ENCODE data around the gene LSM14B. TPM values are rescaled to one million over a fixed set of nuclear protein-coding genes. Genes with fewer than 3 reads are reported as not detected.

LSM14B gene
- total RNA-seq, 6 experiments from 2014 or later = 9.5 to 19.8 (median 14.2) TPM

DNA sequence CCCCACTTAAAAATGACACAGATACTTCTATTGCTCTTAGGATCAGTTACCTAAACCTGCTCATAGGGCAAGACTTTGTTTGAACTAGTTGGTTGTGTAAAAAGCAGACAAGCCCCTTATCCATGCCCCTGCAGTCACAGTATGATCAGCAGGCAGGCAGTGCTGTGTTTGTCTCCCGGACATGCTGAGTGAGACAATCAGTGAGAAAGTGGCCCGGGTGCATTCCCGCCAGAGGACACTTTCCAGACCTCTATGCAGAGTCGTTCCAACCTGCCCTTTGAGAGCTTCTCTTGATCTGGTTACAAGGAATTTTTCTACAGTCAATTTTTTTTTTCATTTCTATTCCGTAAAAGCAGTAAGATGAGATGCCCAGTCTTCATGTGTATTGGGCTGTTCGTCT is 6.2 kb downstream of the LSM14B start:
- DNase-seq (no peak), ATAC-seq (no peak)
- intact Hi-C loops (cut with DNase I) = no loop called here
- H3K27ac ChIP-seq = no peak overlapping the region
- no peak overlapping the region for H3K4me3 ChIP-seq
- peaks cover 0 to 7% (median 4%) of the 10 kb centered on the region in 4 donors for H3K4me1 ChIP-seq
- no peaks in the 10 kb centered on the region for H3K27me3 ChIP-seq
- peaks cover 0 to 83% (median 41%) of the 10 kb centered on the region in 4 donors for H3K36me3 ChIP-seq
- 81% methylated on average over 6 of the region's 6 CpGs for WGBS (ENCODE audit: insufficient coverage, low coverage, low lambda C conversion rate, missing lambda C conversion rate)
- no peaks in the 10 kb centered on the region for H3K9me3 ChIP-seq
- TF ChIP-seq POLR2A (IDR thresholded peaks at IDR 0.05) = no peak
- TF ChIP-seq, protein P1, sequence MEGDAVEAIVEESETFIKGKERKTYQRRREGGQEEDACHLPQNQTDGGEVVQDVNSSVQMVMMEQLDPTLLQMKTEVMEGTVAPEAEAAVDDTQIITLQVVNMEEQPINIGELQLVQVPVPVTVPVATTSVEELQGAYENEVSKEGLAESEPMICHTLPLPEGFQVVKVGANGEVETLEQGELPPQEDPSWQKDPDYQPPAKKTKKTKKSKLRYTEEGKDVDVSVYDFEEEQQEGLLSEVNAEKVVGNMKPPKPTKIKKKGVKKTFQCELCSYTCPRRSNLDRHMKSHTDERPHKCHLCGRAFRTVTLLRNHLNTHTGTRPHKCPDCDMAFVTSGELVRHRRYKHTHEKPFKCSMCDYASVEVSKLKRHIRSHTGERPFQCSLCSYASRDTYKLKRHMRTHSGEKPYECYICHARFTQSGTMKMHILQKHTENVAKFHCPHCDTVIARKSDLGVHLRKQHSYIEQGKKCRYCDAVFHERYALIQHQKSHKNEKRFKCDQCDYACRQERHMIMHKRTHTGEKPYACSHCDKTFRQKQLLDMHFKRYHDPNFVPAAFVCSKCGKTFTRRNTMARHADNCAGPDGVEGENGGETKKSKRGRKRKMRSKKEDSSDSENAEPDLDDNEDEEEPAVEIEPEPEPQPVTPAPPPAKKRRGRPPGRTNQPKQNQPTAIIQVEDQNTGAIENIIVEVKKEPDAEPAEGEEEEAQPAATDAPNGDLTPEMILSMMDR (IDR thresholded peaks at IDR 0.05) = no peak

DNA sequence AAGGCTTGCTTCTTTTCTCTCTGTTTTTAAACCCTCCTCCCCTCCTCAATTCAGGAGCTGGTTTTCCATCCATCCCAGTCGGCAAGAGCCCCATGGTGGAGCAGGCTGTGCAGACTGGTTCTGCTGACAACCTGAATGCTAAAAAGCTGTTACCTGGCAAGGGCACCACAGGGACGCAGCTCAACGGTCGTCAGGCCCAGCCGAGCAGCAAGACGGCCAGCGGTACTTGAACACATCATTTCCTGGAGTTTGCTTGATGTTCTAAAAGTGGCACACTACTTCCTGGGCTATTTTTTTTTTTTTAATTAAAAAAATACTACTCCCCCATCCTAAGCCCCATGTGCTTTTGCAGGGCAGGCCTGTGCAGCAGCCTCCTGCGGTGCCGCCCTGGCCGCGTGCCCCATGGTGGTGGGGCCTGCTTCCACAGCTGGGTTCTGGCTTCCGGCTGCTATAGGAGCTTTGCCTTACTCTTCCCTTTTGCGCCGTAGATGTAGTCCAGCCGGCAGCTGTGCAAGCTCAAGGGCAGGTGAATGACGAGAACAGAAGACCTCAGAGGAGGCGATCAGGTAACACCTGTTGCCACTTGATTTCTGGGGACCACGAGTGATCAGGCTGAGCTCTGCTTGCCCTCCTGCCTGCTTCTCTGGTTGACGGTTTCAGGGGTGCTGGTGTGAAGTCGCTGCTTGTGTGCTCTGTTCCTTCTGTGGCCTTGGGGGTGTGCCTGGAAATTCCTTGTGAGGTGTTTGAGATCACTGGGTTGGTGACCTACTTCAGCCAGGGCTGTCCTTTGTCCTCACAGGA is 7.7 kb downstream of the LSM14B start:
- no peak for DNase-seq
- peaks cover 0 to 10% (median 2%) of the 10 kb centered on the region in 4 donors for H3K4me1 ChIP-seq
- intact Hi-C loops (cut with DNase I) = loop anchor here (10.0 kb wide), 1 partner anchor 115 kb away; no protein-coding TSS in a partner anchor
- H3K9me3 ChIP-seq = no peaks in the 10 kb centered on the region
- 83% methylated on average over 7 of the region's 20 CpGs for WGBS (ENCODE audit: insufficient coverage, low coverage, low lambda C conversion rate, missing lambda C conversion rate)
- ATAC-seq = no peak
- TF ChIP-seq, protein P1 (IDR thresholded peaks at IDR 0.05) = no peak
- no peak for TF ChIP-seq POLR2A (IDR thresholded peaks at IDR 0.05)
- H3K27ac ChIP-seq = no peak overlapping the region
- H3K4me3 ChIP-seq = no peak overlapping the region
- H3K27me3 ChIP-seq = no peaks in the 10 kb centered on the region
- H3K36me3 ChIP-seq = peaks cover 0 to 75% (median 43%) of the 10 kb centered on the region in 4 donors

DNA sequence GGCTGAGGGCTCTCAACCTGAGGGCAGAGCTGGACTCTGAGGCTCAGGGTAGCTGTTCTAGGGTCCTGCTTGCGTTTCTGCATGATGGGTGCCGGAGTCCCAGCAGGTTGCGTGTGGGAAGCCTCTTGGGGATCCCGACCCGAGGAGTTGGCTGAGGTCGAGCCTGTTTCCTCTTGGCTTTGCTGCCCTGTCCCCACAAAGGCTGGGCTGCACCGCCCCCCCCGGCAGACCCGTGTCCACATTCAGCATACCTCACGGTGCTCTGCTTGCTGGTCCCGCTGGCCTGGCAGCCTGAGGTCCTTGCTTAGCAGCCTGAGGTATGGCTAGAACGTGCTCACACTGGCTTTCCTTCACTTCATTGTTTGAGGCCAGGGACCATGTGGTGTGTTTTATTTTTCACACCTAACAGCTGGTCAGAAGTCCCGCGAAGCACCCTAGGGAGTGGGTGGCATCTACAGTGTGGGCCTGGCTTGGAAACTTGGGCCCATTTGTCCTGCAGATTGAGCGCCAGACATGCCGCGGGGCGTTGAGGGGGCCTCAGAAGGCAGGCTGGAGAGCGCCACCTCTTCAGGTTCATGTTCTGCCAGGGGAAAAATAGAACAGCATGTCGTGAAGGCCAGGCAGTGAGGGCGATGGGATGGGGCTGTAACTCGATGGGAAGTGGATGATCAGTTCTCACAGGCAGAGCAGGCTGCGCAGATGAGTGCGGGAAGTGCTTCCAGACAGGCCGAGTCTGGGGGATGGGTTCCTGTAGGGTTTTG is 9.5 kb downstream of the LSM14B start:
- 75% methylated on average over 6 of the region's 25 CpGs for WGBS (ENCODE audit: insufficient coverage, low coverage, low lambda C conversion rate, missing lambda C conversion rate)
- no peaks in the 10 kb centered on the region for H3K9me3 ChIP-seq
- peaks cover 0 to 75% (median 46%) of the 10 kb centered on the region in 4 donors for H3K36me3 ChIP-seq
- H3K4me1 ChIP-seq = peaks cover 0 to 17% (median 6%) of the 10 kb centered on the region in 4 donors
- H3K4me3 ChIP-seq = no peak overlapping the region
- no peak for DNase-seq
- no peak for ATAC-seq
- intact Hi-C loops (cut with DNase I) = loop anchor here (10.0 kb wide), 1 partner anchor 117 kb away; no protein-coding TSS in a partner anchor
- H3K27ac ChIP-seq = no peak overlapping the region
- H3K27me3 ChIP-seq = no peaks in the 10 kb centered on the region
- TF ChIP-seq, protein P1 (IDR thresholded peaks at IDR 0.05) = no peak
- TF ChIP-seq POLR2A (IDR thresholded peaks at IDR 0.05) = no peak

DNA sequence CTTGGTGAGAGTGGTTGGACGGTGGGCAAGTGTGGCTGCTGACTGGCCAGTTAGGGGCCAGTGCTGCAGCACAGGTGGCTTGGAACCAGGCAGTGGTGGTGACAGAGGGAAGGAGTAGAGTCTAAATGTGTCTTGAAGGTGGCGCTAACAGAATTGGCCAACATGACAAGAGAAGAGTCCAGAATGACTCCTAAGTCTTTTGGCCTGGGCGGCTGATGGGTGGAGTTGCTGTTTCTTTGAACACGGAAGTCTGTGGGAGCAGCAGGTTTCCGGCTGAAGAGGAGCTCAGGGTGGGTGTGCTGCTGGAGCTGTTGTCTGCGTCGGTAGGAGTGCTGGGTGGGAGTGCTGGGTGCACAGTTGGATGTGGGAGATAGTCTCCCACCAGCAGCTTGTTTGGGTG is 10.1 kb downstream of the LSM14B start:
- TF ChIP-seq, protein P1 (IDR thresholded peaks at IDR 0.05) = no peak
- no peak for TF ChIP-seq POLR2A (IDR thresholded peaks at IDR 0.05)
- Histone ChIP-seq H3K4me1 (peaks cover 0 to 17% (median 6%) of the 10 kb centered on the region in 4 donors), H3K27ac (no peak overlapping the region), H3K27me3 (no peaks in the 10 kb centered on the region), H3K9me3 (no peaks in the 10 kb centered on the region), H3K36me3 (peaks cover 0 to 75% (median 44%) of the 10 kb centered on the region in 4 donors), H3K4me3 (no peak overlapping the region)
- ATAC-seq = no peak
- intact Hi-C loops (cut with DNase I) = loop anchor here (10.0 kb wide), 1 partner anchor 118 kb away; no protein-coding TSS in a partner anchor
- DNase-seq = no peak
- no CpG with 5 or more reads among the region's 7 CpGs for WGBS (ENCODE audit: insufficient coverage, low coverage, low lambda C conversion rate, missing lambda C conversion rate)

Data from right lobe of liver (tissue), 6 donors.